SK-N-SH (cell line): ENCODE results near the gene GLMP. TPM values are rescaled to one million over a fixed set of nuclear protein-coding genes. Genes with fewer than 3 reads are reported as not detected.

Source experiments
- CTCF ChIA-PET: fragments of 300-600, 350-600 bp; formaldehyde crosslinking; extraction: SDS; loops from one replicate; lab custom pipeline; 2021; lab: Yijun Ruan, JAX
- POLR2A ChIA-PET: fragments of 350-600 bp; sonication (Branson Sonifier 250); formaldehyde crosslinking; extraction: SDS; loops from one replicate; lab custom pipeline; 2020; ENCODE audit warnings: antibody characterized with exemption, inconsistent platforms; lab: Yijun Ruan, JAX
- DNase-seq: peaks from one replicate; pipeline ENCODE4 v3.0.0; 2012
- H2AFZ ChIP-seq: fragments of 200-600 bp; sonication (generic); 2 replicates; pipeline ENCODE4 v1.8.1; 2016; ENCODE audit warnings: antibody characterized with exemption, mild to moderate bottlenecking, low read depth
- H3F3A ChIP-seq: fragments of 200-600 bp; sonication (generic); replicated peaks from 2 replicates; pipeline ENCODE3; 2016; ENCODE audit warnings: antibody characterized with exemption, mild to moderate bottlenecking; ENCODE audit not compliant: insufficient read depth
- H3K27ac ChIP-seq, 2 experiments: fragments of 200-500 bp in 1 of 2; fragments of 200-600 bp in 1 of 2; sonication (Bioruptor generic) in 1 of 2; sonication (generic), shearing (Covaris generic) in 1 of 2; 2 replicates each; pipeline versions ENCODE4 v1.5.1 to v1.6.1; 2014 to 2016; ENCODE audit warnings: low read depth in 2 of 2, inconsistent platforms in 1 of 2, low read length in 1 of 2, mild to moderate bottlenecking in 1 of 2, mixed read lengths in 1 of 2
- H3K27me3 ChIP-seq: fragments of 200-600 bp; sonication (generic), shearing (Covaris generic); 2 replicates; pipeline ENCODE4 v1.6.1; 2016; ENCODE audit warnings: mixed run types; ENCODE audit not compliant: insufficient read depth
- H3K36me3 ChIP-seq, 2 experiments: fragments of 200-500 bp in 1 of 2; fragments of 200-600 bp in 1 of 2; sonication (Bioruptor generic) in 1 of 2; sonication (generic) in 1 of 2; replicated peaks in 1 of 2; 2 replicates each; pipeline versions ENCODE3 to v1.5.1; 2014 to 2016; ENCODE audit warnings: low read length in 1 of 2, mild to moderate bottlenecking in 1 of 2; ENCODE audit not compliant: insufficient read depth in 2 of 2, control insufficient read depth in 1 of 2
- H3K4me1 ChIP-seq, 2 experiments: fragments of 200-500 bp in 1 of 2; fragments of 200-600 bp in 1 of 2; sonication (Bioruptor generic) in 1 of 2; sonication (generic), shearing (Covaris generic) in 1 of 2; 2 replicates each; pipeline versions ENCODE4 v1.5.1 to v1.6.1; 2014 to 2016; ENCODE audit warnings: low read depth in 1 of 2, low read length in 1 of 2, mixed run types in 1 of 2; ENCODE audit not compliant: insufficient read depth in 2 of 2, control insufficient read depth in 1 of 2
- H3K4me2 ChIP-seq: fragments of 200-600 bp; sonication (generic), shearing (Covaris generic); 2 replicates; pipeline ENCODE4 v1.6.1; 2017; ENCODE audit warnings: mixed run types
- H3K4me3 ChIP-seq, 2 experiments: fragments of 200-500 bp in 1 of 2; fragments of 200-600 bp in 1 of 2; sonication (Bioruptor generic) in 1 of 2; sonication (generic), shearing (Covaris generic) in 1 of 2; 2 replicates each; pipeline versions ENCODE4 v1.5.1 to v1.8.1; 2014 to 2016; ENCODE audit warnings: low read depth in 2 of 2, inconsistent platforms in 1 of 2, low read length in 1 of 2, mild to moderate bottlenecking in 1 of 2, mixed read lengths in 1 of 2, moderate library complexity in 1 of 2
- H3K79me2 ChIP-seq: fragments of 200-600 bp; sonication (generic); 2 replicates; pipeline ENCODE4 v1.8.1; 2017; ENCODE audit warnings: mild to moderate bottlenecking; ENCODE audit not compliant: insufficient read depth
- H3K9ac ChIP-seq: fragments of 200-600 bp; sonication (generic); 2 replicates; pipeline ENCODE4 v1.6.1; 2017; ENCODE audit warnings: mixed run types
- H3K9me2 ChIP-seq: fragments of 200-600 bp; sonication (generic); 2 replicates; pipeline ENCODE4 v1.6.1; 2017; ENCODE audit warnings: mixed run types
- H3K9me3 ChIP-seq: fragments of 200-600 bp; sonication (generic); 2 replicates; pipeline ENCODE4 v1.6.1; 2017; ENCODE audit warnings: mixed run types, mild to moderate bottlenecking, moderate library complexity
- H4K20me1 ChIP-seq: fragments of 200-600 bp; sonication (generic); 2 replicates; pipeline ENCODE4 v1.6.1; 2017; ENCODE audit warnings: mild to moderate bottlenecking, mixed run types; ENCODE audit not compliant: insufficient read depth
- CHD2 ChIP-seq: fragments of 150-350 bp; IDR thresholded peaks from 2 replicates; pipeline ENCODE4 v1.6.1; 2018; ENCODE audit warnings: low read length; ENCODE audit not compliant: partially characterized antibody
- ELF1 ChIP-seq: IDR thresholded peaks from 2 replicates; pipeline ENCODE4 v1.4.0; 2012
- EP300 ChIP-seq, 2 experiments: IDR thresholded peaks; 2 replicates each; pipeline versions ENCODE4 v1.4.0 to v1.6.1; 2012; ENCODE audit warnings: borderline replicate concordance in 1 of 2, low read depth in 1 of 2, low read length in 1 of 2
- FOSL2 ChIP-seq: IDR thresholded peaks from 2 replicates; pipeline ENCODE4 v1.4.0; 2012; ENCODE audit warnings: low read depth, mild to moderate bottlenecking, moderate library complexity, borderline replicate concordance
- GABPA ChIP-seq: IDR thresholded peaks from 2 replicates; pipeline ENCODE4 v1.4.0; 2012; ENCODE audit warnings: low read depth, mild to moderate bottlenecking
- MAX ChIP-seq: IDR thresholded peaks from 2 replicates; pipeline ENCODE4 v1.4.0; 2012; ENCODE audit warnings: low read depth
- NFIC ChIP-seq: IDR thresholded peaks from 2 replicates; pipeline ENCODE4 v1.4.0; 2012; ENCODE audit warnings: borderline replicate concordance
- NRF1 ChIP-seq: IDR thresholded peaks from 2 replicates; pipeline ENCODE4 v1.6.1; 2012; ENCODE audit warnings: low read depth, mild to moderate bottlenecking, low read length
- RCOR1 ChIP-seq: fragments of 150-350 bp; IDR thresholded peaks from 2 replicates; pipeline ENCODE4 v1.6.1; 2017; ENCODE audit warnings: antibody characterized with exemption, low read length
- RFX5 ChIP-seq: IDR thresholded peaks from 2 replicates; pipeline ENCODE4 v1.6.1; 2012; ENCODE audit warnings: mild to moderate bottlenecking, improper control_type of control experiment, low read length
- RXRA ChIP-seq: IDR thresholded peaks from 2 replicates; pipeline ENCODE4 v1.4.0; 2012; ENCODE audit warnings: low read depth, mild to moderate bottlenecking, borderline replicate concordance
- SMC3 ChIP-seq: IDR thresholded peaks from 2 replicates; pipeline ENCODE4 v1.6.1; 2012; ENCODE audit warnings: low read depth, low read length, improper control_type of control experiment
- TCF12 ChIP-seq: IDR thresholded peaks from 2 replicates; pipeline ENCODE4 v1.4.0; 2012
- USF2 ChIP-seq: fragments of 150-350 bp; IDR thresholded peaks from 2 replicates; pipeline ENCODE4 v1.6.1; 2017; ENCODE audit warnings: antibody characterized with exemption, low read length, low read depth, borderline replicate concordance
- YY1 ChIP-seq: IDR thresholded peaks from 2 replicates; pipeline ENCODE4 v1.4.0; 2012; ENCODE audit warnings: low read depth, mild to moderate bottlenecking
- WGBS: methylation state at CpG from one replicate; pipeline ENCODE4 v1.1.6; 2017; ENCODE audit warnings: low lambda C conversion rate; 5-methylcytosine and 5-hydroxymethylcytosine counted together
- polyA plus RNA-seq, 3 experiments: library from polyadenylated mRNA; depleted of rRNA; stranded (reverse); fragments of >200 nt; gene quantifications; 2 replicates each; pipeline ENCODE4 v1.2.3, GENCODE V29; 2012

GLMP gene
- polyA plus RNA-seq, 1 of the 3 experiments (the other 2 are of a cell fraction), result 41.7 TPM

GRCh38 chr1:156262461-156263287 lies 32.8 kb downstream of the GLMP start (continued):
- TF ChIP-seq TCF12 (peak; percentile 2; the same call in 1 of the 2 replicates), RFX5 (no peak), FOSL2 (peak; percentile 56), NFIC (0 out of 2 replicates have a peak, but pooled peaks have one; percentile 8), ELF1 (no peak), YY1 (no peak), CHD2 (no peak), RXRA (no peak), EP300 (IDR thresholded peaks at IDR 0.05; ENCODE audit: borderline replicate concordance in 1 of 2, low read depth in 1 of 2, low read length in 1 of 2) (no peak), GABPA (no peak), SMC3 (no peak), RCOR1 (no peak)
- TF ChIP-seq, all 33 proteins: peak for 5

- Histone ChIP-seq H3K4me3 (no peak overlapping the region), H3K79me2 (peaks cover 7% of the 10 kb centered on the region; the same call in 1 of the 2 replicates), H2AFZ (no peak overlapping the region), H3K27me3 (no peaks in the 10 kb centered on the region), H3K36me3 (peaks cover 72 to 73% of the 10 kb centered on the region in 2 experiments), H3K9ac (no peak overlapping the region), H3K27ac (no peak overlapping the region; a peak in 1 of 4 replicates), H4K20me1 (peaks cover 13% of the 10 kb centered on the region; the same call in 1 of the 2 replicates), H3F3A (peaks cover 22% of the 10 kb centered on the region), H3K9me3 (no peaks in the 10 kb centered on the region), H3K4me2 (no peak overlapping the region), H3K9me2 (no peaks in the 10 kb centered on the region), H3K4me1 (peaks cover 11 to 27% of the 10 kb centered on the region in 2 experiments; a peak in 3 of 4 replicates)
- DNase-seq, result no peak
- ChIA-PET CTCF (interaction anchor here (1.0 to 3.6 kb wide), 16 partner anchors 11 to 169 kb away, joined by 3 to 35 read pairs (median 8); partner anchors contain the start of genes BGLAP, GLMP and SMG5), POLR2A (interaction anchor here (0.9 to 1.8 kb wide), 2 partner anchors 19 to 48 kb away, joined by 4 to 9 read pairs; partner anchors contain the start of genes BGLAP and PMF1)
- WGBS, result 100% methylated on average over 2 of the region's 2 CpGs
- TF ChIP-seq USF2 (no peak), CHD2 (no peak), ELF1 (no peak), FOSL2 (no peak), MAX (no peak), NRF1 (no peak), TCF12 (no peak)
Observed at GRCh38 chr1:156260896-156261295, 34.6 kb downstream of the GLMP start.
